Measurements from ENCODE around the gene ICE2.

Gene ICE2

DNA sequence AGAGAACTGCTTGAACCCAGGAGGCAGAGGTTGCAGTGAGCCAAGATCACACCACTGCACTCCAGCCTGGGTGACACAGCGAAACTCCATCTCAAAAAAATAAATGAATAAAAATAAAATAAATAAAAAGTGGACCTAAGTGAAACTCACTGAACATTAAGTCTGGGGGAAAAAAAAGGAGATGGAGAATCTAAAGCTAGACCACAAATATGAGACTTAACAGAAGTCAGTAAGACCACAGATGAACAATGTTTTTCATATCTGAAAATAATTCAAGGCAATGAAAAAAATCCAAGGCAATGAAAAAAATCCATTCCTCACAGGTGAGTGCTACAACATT lies 99.8 kb downstream of the ICE2 start:
- Histone ChIP-seq H3K36me3 (ENCODE audit: control insufficient read depth in 4 of 4, insufficient read depth in 4 of 4, low read length in 3 of 4) (peaks cover 0 to 5% (median 0%) of the 10 kb centered on the region in 4 experiments), H3K4me1 (ENCODE audit: control extremely low read depth in 1 of 4, control insufficient read depth in 4 of 4, insufficient read depth in 4 of 4, low read length in 3 of 4) (no peaks in the 10 kb centered on the region), H3K9me3 (ENCODE audit: control extremely low read depth in 1 of 5, control insufficient read depth in 4 of 5, insufficient read depth in 2 of 5, low read depth in 1 of 5, low read length in 4 of 5) (no peaks in the 10 kb centered on the region), H3K4me3 (ENCODE audit: control insufficient read depth in 1 of 7, extremely low read depth in 1 of 7, insufficient read depth in 4 of 7, low read depth in 2 of 7, low read length in 6 of 7) (no peak overlapping the region), H3K27ac (ENCODE audit: insufficient read depth in 1 of 2, low read depth in 1 of 2, low read length in 2 of 2, poor library complexity in 1 of 2, severe bottlenecking in 2 of 2) (no peak overlapping the region), H3K27me3 (replicated peaks in 2 of 5; ENCODE audit: control insufficient read depth in 4 of 5, insufficient read depth in 5 of 5, low read length in 4 of 5) (no peaks in the 10 kb centered on the region)
- ChIA-PET CTCF (no interaction called here), POLR2A (no interaction called here)
- DNase-seq: no peak
- no CpG with 5 or more reads among the region's 1 CpG for WGBS (ENCODE audit: insufficient coverage)

DNA sequence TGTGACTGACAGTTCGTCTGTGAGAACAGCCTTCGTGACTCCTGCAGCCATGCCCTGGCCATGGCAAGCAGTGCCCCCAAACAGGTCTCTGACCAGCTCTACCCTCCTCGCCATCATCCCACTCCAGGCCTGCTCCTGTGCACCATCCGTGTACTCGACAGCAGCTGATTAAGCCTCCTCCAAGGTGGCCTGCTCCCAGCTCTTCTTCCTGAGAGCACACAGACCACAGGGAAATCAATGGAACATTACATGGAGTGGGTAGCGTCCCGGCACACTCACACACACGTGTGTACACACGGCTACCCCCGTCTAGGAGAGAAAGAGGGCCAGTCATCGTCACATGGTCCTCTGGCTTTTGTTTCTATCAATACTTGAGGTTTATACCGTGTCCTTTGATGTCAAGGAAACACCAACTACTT lies 102.3 kb downstream of the ICE2 start:
- Histone ChIP-seq H3K4me1 (ENCODE audit: control extremely low read depth in 1 of 4, control insufficient read depth in 4 of 4, insufficient read depth in 4 of 4, low read length in 3 of 4) (peaks cover 0 to 4% (median 0%) of the 10 kb centered on the region in 4 experiments), H3K27ac (ENCODE audit: insufficient read depth in 1 of 2, low read depth in 1 of 2, low read length in 2 of 2, poor library complexity in 1 of 2, severe bottlenecking in 2 of 2) (no peak overlapping the region), H3K9me3 (ENCODE audit: control extremely low read depth in 1 of 5, control insufficient read depth in 4 of 5, insufficient read depth in 2 of 5, low read depth in 1 of 5, low read length in 4 of 5) (no peaks in the 10 kb centered on the region), H3K36me3 (ENCODE audit: control insufficient read depth in 4 of 4, insufficient read depth in 4 of 4, low read length in 3 of 4) (peaks cover 0 to 5% (median 0%) of the 10 kb centered on the region in 4 experiments), H3K4me3 (ENCODE audit: control insufficient read depth in 1 of 7, extremely low read depth in 1 of 7, insufficient read depth in 4 of 7, low read depth in 2 of 7, low read length in 6 of 7) (no peak overlapping the region), H3K27me3 (replicated peaks in 2 of 5; ENCODE audit: control insufficient read depth in 4 of 5, insufficient read depth in 5 of 5, low read length in 4 of 5) (no peaks in the 10 kb centered on the region)
- no peak for DNase-seq
- 100% methylated on average over 10 of the region's 12 CpGs for WGBS (ENCODE audit: insufficient coverage)
- POLR2A ChIA-PET: no interaction called here
- CTCF ChIA-PET: interaction anchor here (1.2 kb wide), 1 partner anchor 18 kb away, joined by 5 read pairs; no protein-coding TSS in a partner anchor

DNA sequence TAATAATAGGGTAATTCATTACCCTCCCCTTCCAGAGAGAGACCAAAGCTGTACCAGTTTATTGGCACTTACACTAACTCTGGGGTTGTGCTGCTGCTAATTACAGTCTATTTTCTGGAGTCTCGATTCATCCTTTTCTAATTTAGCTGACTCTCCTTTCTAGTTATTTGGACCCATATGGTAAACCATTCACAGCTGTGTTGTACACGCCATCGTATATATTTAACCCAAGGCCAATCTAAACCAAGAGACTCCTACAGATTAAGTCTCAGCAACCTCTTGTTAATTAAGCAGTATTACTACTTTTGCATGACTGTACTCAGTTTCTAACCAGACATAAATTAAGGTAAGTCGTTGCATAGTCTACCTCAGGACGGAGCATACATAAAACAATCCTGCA lies 103.6 kb downstream of the ICE2 start:
- WGBS (ENCODE audit: insufficient coverage): 96% methylated on average over 3 of the region's 5 CpGs
- CTCF ChIA-PET: interaction anchor here (0.7 to 1.1 kb wide), 3 partner anchors 140 to 146 kb away, joined by 3 to 4 read pairs (median 3); no protein-coding TSS in a partner anchor
- no peaks in the 10 kb centered on the region for H3K27me3 ChIP-seq (replicated peaks in 2 of 5; ENCODE audit: control insufficient read depth in 4 of 5, insufficient read depth in 5 of 5, low read length in 4 of 5)
- DNase-seq: no peak
- H3K4me3 ChIP-seq (ENCODE audit: control insufficient read depth in 1 of 7, extremely low read depth in 1 of 7, insufficient read depth in 4 of 7, low read depth in 2 of 7, low read length in 6 of 7): no peak overlapping the region
- no peaks in the 10 kb centered on the region for H3K9me3 ChIP-seq (ENCODE audit: control extremely low read depth in 1 of 5, control insufficient read depth in 4 of 5, insufficient read depth in 2 of 5, low read depth in 1 of 5, low read length in 4 of 5)
- H3K4me1 ChIP-seq (ENCODE audit: control extremely low read depth in 1 of 4, control insufficient read depth in 4 of 4, insufficient read depth in 4 of 4, low read length in 3 of 4): peaks cover 0 to 18% (median 0%) of the 10 kb centered on the region in 4 experiments
- no peak overlapping the region for H3K27ac ChIP-seq (ENCODE audit: insufficient read depth in 1 of 2, low read depth in 1 of 2, low read length in 2 of 2, poor library complexity in 1 of 2, severe bottlenecking in 2 of 2)
- H3K36me3 ChIP-seq (ENCODE audit: control insufficient read depth in 4 of 4, insufficient read depth in 4 of 4, low read length in 3 of 4): peaks cover 0 to 3% (median 0%) of the 10 kb centered on the region in 4 experiments
- POLR2A ChIA-PET: no interaction called here

DNA sequence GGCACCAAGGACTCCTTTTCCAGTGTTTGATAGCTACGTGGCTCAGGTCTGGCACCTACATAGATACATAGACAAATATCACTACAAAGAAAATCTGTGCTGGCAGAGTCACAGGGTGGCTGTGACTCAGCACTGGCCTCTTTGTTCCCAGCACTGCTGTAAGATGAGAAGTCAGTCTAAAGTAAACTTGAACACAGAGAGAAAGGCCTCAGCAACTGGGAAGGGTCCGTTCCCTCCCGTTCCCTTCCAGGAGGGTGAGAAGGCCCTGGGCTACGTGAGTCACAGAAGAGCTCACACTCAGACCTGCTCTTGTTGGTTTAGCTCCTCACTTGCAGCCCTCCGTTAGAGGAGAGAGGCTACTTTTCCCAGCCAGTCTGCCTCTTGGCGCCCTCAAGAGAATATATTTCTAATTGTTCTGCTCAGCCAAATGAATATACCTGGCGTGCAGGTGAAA lies 104.3 kb downstream of the ICE2 start:
- WGBS (ENCODE audit: insufficient coverage): 96% methylated on average over 3 of the region's 7 CpGs
- no peaks in the 10 kb centered on the region for H3K9me3 ChIP-seq (ENCODE audit: control extremely low read depth in 1 of 5, control insufficient read depth in 4 of 5, insufficient read depth in 2 of 5, low read depth in 1 of 5, low read length in 4 of 5)
- H3K4me3 ChIP-seq (ENCODE audit: control insufficient read depth in 1 of 7, extremely low read depth in 1 of 7, insufficient read depth in 4 of 7, low read depth in 2 of 7, low read length in 6 of 7): no peak overlapping the region
- H3K27ac ChIP-seq (ENCODE audit: insufficient read depth in 1 of 2, low read depth in 1 of 2, low read length in 2 of 2, poor library complexity in 1 of 2, severe bottlenecking in 2 of 2): no peak overlapping the region
- no peaks in the 10 kb centered on the region for H3K27me3 ChIP-seq (replicated peaks in 2 of 5; ENCODE audit: control insufficient read depth in 4 of 5, insufficient read depth in 5 of 5, low read length in 4 of 5)
- CTCF ChIA-PET: interaction anchor here (0.7 to 1.1 kb wide), 3 partner anchors 141 to 146 kb away, joined by 3 to 4 read pairs (median 3); no protein-coding TSS in a partner anchor
- H3K36me3 ChIP-seq (ENCODE audit: control insufficient read depth in 4 of 4, insufficient read depth in 4 of 4, low read length in 3 of 4): no peaks in the 10 kb centered on the region
- POLR2A ChIA-PET: no interaction called here
- H3K4me1 ChIP-seq (ENCODE audit: control extremely low read depth in 1 of 4, control insufficient read depth in 4 of 4, insufficient read depth in 4 of 4, low read length in 3 of 4): peaks cover 0 to 24% (median 0%) of the 10 kb centered on the region in 4 experiments
- DNase-seq: no peak

DNA sequence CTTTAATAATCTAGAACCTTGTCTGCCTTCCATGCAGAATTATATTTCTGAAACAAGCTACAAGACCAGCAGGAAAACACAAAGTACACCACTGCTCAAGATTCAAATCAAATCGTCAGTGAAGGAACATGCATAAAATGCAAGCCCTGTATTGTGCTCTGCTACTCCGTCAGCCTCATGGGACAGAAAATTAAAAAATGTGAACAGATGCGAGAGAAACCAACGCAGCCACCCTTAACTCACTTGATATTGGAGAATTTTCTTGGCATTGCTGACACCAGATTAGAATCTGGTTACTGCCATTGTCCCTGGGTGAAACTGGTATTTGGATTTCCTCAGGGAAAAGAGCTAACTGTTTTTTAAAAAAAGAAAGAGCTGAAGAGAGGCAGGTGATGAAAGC lies 104.7 kb downstream of the ICE2 start:
- Histone ChIP-seq H3K36me3 (ENCODE audit: control insufficient read depth in 4 of 4, insufficient read depth in 4 of 4, low read length in 3 of 4) (no peaks in the 10 kb centered on the region), H3K4me1 (ENCODE audit: control extremely low read depth in 1 of 4, control insufficient read depth in 4 of 4, insufficient read depth in 4 of 4, low read length in 3 of 4) (peaks cover 0 to 24% (median 0%) of the 10 kb centered on the region in 4 experiments), H3K27ac (ENCODE audit: insufficient read depth in 1 of 2, low read depth in 1 of 2, low read length in 2 of 2, poor library complexity in 1 of 2, severe bottlenecking in 2 of 2) (no peak overlapping the region), H3K27me3 (replicated peaks in 2 of 5; ENCODE audit: control insufficient read depth in 4 of 5, insufficient read depth in 5 of 5, low read length in 4 of 5) (no peaks in the 10 kb centered on the region), H3K9me3 (ENCODE audit: control extremely low read depth in 1 of 5, control insufficient read depth in 4 of 5, insufficient read depth in 2 of 5, low read depth in 1 of 5, low read length in 4 of 5) (no peaks in the 10 kb centered on the region), H3K4me3 (ENCODE audit: control insufficient read depth in 1 of 7, extremely low read depth in 1 of 7, insufficient read depth in 4 of 7, low read depth in 2 of 7, low read length in 6 of 7) (no peak overlapping the region)
- WGBS (ENCODE audit: insufficient coverage): 100% methylated on average over 4 of the region's 4 CpGs
- CTCF ChIA-PET: interaction anchor here (1.1 kb wide), 1 partner anchor 144 kb away, joined by 3 read pairs; no protein-coding TSS in a partner anchor
- POLR2A ChIA-PET: no interaction called here
- DNase-seq: no peak

DNA sequence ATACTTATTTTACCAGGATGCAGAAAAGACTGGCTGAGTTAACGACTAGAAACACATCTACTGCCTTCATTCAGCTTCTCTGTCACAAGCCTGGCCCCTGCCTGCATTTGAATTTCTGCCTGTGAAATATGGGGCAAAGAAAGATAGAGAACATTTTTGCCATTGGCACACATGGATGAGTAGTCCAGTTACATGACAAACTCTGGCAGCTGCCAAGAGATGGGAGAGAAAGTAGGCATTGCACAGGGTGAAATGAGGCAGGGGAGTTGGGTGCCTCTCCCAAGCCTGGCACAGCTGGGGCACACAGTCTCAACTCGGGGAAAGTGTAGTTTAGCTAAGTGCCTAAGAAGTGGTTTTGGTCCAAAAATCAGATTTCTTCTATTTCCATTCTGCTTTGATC lies 105.2 kb downstream of the ICE2 start:
- POLR2A ChIA-PET: no interaction called here
- CTCF ChIA-PET: no interaction called here
- 90% methylated on average over 1 of the region's 2 CpGs for WGBS (ENCODE audit: insufficient coverage)
- Histone ChIP-seq H3K9me3 (ENCODE audit: control extremely low read depth in 1 of 5, control insufficient read depth in 4 of 5, insufficient read depth in 2 of 5, low read depth in 1 of 5, low read length in 4 of 5) (no peaks in the 10 kb centered on the region), H3K27me3 (replicated peaks in 2 of 5; ENCODE audit: control insufficient read depth in 4 of 5, insufficient read depth in 5 of 5, low read length in 4 of 5) (no peaks in the 10 kb centered on the region), H3K4me3 (ENCODE audit: control insufficient read depth in 1 of 7, extremely low read depth in 1 of 7, insufficient read depth in 4 of 7, low read depth in 2 of 7, low read length in 6 of 7) (no peak overlapping the region), H3K36me3 (ENCODE audit: control insufficient read depth in 4 of 4, insufficient read depth in 4 of 4, low read length in 3 of 4) (no peaks in the 10 kb centered on the region), H3K4me1 (ENCODE audit: control extremely low read depth in 1 of 4, control insufficient read depth in 4 of 4, insufficient read depth in 4 of 4, low read length in 3 of 4) (peaks cover 0 to 24% (median 0%) of the 10 kb centered on the region in 4 experiments), H3K27ac (ENCODE audit: insufficient read depth in 1 of 2, low read depth in 1 of 2, low read length in 2 of 2, poor library complexity in 1 of 2, severe bottlenecking in 2 of 2) (no peak overlapping the region)
- no peak for DNase-seq

DNA sequence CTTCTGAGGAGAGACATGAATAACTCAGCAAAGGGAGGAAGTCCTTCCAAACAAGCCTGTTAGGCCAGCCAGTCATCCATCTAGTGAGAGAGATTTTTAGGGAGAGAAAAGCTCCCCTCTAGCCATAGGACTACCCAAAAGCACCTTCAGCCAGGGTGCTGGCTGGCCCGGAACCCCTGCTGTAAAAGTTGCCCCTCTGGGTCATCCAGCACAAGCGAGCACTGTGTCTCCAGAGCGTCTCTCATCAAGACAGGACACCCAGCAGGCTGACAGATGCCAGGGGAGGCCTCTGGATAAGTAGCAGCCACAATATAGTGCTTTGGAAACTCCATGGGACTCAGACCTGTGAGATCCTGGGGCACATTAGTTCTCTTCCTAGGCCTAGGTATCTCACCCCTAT lies 105.6 kb downstream of the ICE2 start:
- Histone ChIP-seq H3K9me3 (ENCODE audit: control extremely low read depth in 1 of 5, control insufficient read depth in 4 of 5, insufficient read depth in 2 of 5, low read depth in 1 of 5, low read length in 4 of 5) (no peaks in the 10 kb centered on the region), H3K27ac (ENCODE audit: insufficient read depth in 1 of 2, low read depth in 1 of 2, low read length in 2 of 2, poor library complexity in 1 of 2, severe bottlenecking in 2 of 2) (no peak overlapping the region), H3K4me3 (ENCODE audit: control insufficient read depth in 1 of 7, extremely low read depth in 1 of 7, insufficient read depth in 4 of 7, low read depth in 2 of 7, low read length in 6 of 7) (no peak overlapping the region), H3K36me3 (ENCODE audit: control insufficient read depth in 4 of 4, insufficient read depth in 4 of 4, low read length in 3 of 4) (no peaks in the 10 kb centered on the region), H3K27me3 (replicated peaks in 2 of 5; ENCODE audit: control insufficient read depth in 4 of 5, insufficient read depth in 5 of 5, low read length in 4 of 5) (no peaks in the 10 kb centered on the region), H3K4me1 (ENCODE audit: control extremely low read depth in 1 of 4, control insufficient read depth in 4 of 4, insufficient read depth in 4 of 4, low read length in 3 of 4) (peaks cover 0 to 24% (median 0%) of the 10 kb centered on the region in 4 experiments)
- ChIA-PET CTCF (interaction anchor here (0.9 kb wide), 1 partner anchor 13 kb away, joined by 3 read pairs; no protein-coding TSS in a partner anchor), POLR2A (interaction anchor here (0.6 kb wide), 1 partner anchor 69 kb away, joined by 4 read pairs; no protein-coding TSS in a partner anchor)
- DNase-seq: no peak
- 100% methylated on average over 3 of the region's 3 CpGs for WGBS (ENCODE audit: insufficient coverage)

Measured in common myeloid progenitor, CD34-positive (primary cell).